PC-9 (cell line): ENCODE measurements around the gene ABL2. TPM values are rescaled to one million over a fixed set of nuclear protein-coding genes. Genes with fewer than 3 reads are reported as not detected.

Experiments used
- BruUV-seq: library from RNA; stranded (reverse); fragments of 400-500 nt; replicated peaks from 2 replicates; lab custom pipeline; 2021; lab: Mats Ljungman, UMichigan
- CTCF ChIA-PET: fragments of 300-600 bp; sonication (Branson Sonifier 250); formaldehyde crosslinking; loops from one replicate; lab custom pipeline; 2022; ENCODE audit warnings: antibody characterized with exemption; lab: Charles Lee
- POLR2A ChIA-PET: fragments of 300-600 bp; sonication (Branson Sonifier 250); formaldehyde crosslinking; loops from one replicate; lab custom pipeline; 2022; ENCODE audit warnings: antibody characterized with exemption; ENCODE audit not compliant: unreplicated experiment; lab: Charles Lee
- DNase-seq, 2 experiments: peaks; one replicate each; pipeline versions ENCODE4 v3.0.0 to v3.0.0-alpha.2; 2015 to 2022; ENCODE audit warnings: mixed read lengths in 1 of 2
- H2AFZ ChIP-seq: fragments of 200-600 bp; sonication (generic); 2 replicates; pipeline ENCODE4 v1.8.1; 2017; ENCODE audit warnings: antibody characterized with exemption
- H3F3A ChIP-seq: fragments of 200-600 bp; sonication (generic); 2 replicates; pipeline ENCODE4 v1.8.1; 2017; ENCODE audit warnings: antibody characterized with exemption, mild to moderate bottlenecking, low read depth; ENCODE audit not compliant: insufficient read depth
- H3K27ac ChIP-seq: fragments of 200-600 bp; sonication (generic); 2 replicates; pipeline ENCODE4 v1.6.1; 2016; ENCODE audit warnings: mixed run types
- H3K27me3 ChIP-seq: fragments of 200-600 bp; sonication (generic); 2 replicates; pipeline ENCODE4 v1.6.1; 2016; ENCODE audit warnings: low read depth, mixed run types; ENCODE audit not compliant: insufficient read depth
- H3K36me3 ChIP-seq: fragments of 200-600 bp; sonication (generic); 2 replicates; pipeline ENCODE4 v1.6.1; 2016; ENCODE audit warnings: low read depth, mixed run types
- H3K4me1 ChIP-seq: fragments of 200-600 bp; sonication (generic); replicated peaks from 2 replicates; pipeline ENCODE4 v1.6.1; 2016; ENCODE audit warnings: mixed run types; ENCODE audit not compliant: insufficient read depth
- H3K4me2 ChIP-seq: fragments of 200-600 bp; sonication (generic); 2 replicates; pipeline ENCODE4 v1.6.1; 2017; ENCODE audit warnings: mixed run types
- H3K4me3 ChIP-seq: fragments of 200-600 bp; sonication (generic); 2 replicates; pipeline ENCODE4 v1.6.1; 2016; ENCODE audit warnings: mixed run types
- H3K79me2 ChIP-seq: fragments of 200-600 bp; sonication (generic); 2 replicates; pipeline ENCODE4 v1.6.1; 2017; ENCODE audit warnings: low read depth, mixed run types
- H3K9me2 ChIP-seq: fragments of 200-600 bp; sonication (generic); 2 replicates; pipeline ENCODE4 v1.8.1; 2017; ENCODE audit warnings: mild to moderate bottlenecking; ENCODE audit not compliant: insufficient read depth
- H3K9me3 ChIP-seq: fragments of 200-600 bp; sonication (generic); 2 replicates; pipeline ENCODE4 v1.8.1; 2016; ENCODE audit warnings: low read depth; ENCODE audit not compliant: insufficient read depth
- H4K20me1 ChIP-seq: fragments of 200-600 bp; sonication (generic); 2 replicates; pipeline ENCODE4 v1.8.1; 2017; ENCODE audit not compliant: insufficient read depth
- EZH2 ChIP-seq: fragments of 200-600 bp; sonication (generic); IDR thresholded peaks from 2 replicates; pipeline ENCODE4 v1.8.0; 2017; ENCODE audit warnings: antibody characterized with exemption, low read depth
- intact Hi-C: fragments of 100-400 bp; cut with micrococcal nuclease; formaldehyde crosslinking; loops from one replicate; pipeline ENCODE4 v1.10.0; 2022; ENCODE audit not compliant: unreplicated experiment
- total RNA-seq: library from RNA; stranded (reverse); gene quantifications from 2 replicates; pipeline ENCODE4 v1.2.3, GENCODE V29; 2021
- TF ChIP-seq, protein P1 (sequence below): fragments of 200-600 bp; sonication (generic); conservative IDR thresholded peaks from 2 replicates; pipeline ENCODE4 v1.6.1; 2017; ENCODE audit warnings: mixed run types, antibody characterized with exemption, mild to moderate bottlenecking, moderate library complexity

Gene ABL2
- total RNA-seq, 1 experiment from 2014 or later: 27.4 TPM

DNA sequence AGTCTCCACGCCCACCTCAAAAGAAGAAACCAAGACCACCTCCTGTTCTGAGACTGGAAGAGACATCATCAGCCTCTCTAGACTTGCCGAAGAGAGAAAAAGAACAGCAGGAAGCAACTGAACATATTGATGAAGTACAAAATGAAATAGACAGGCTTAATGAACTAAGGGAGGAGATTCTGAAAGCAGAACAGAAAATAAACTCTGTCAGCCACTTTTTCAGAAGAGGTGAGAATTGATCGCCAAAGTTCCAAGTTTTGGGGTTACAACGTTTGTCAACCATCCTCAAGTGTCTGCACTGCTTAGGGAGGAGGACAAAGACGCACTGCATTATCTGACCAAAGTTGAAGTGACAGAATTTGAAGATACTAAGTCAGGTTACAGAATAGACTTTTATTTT lies 45.6 kb downstream of the ABL2 start:
- intact Hi-C loops: no loop called here

DNA sequence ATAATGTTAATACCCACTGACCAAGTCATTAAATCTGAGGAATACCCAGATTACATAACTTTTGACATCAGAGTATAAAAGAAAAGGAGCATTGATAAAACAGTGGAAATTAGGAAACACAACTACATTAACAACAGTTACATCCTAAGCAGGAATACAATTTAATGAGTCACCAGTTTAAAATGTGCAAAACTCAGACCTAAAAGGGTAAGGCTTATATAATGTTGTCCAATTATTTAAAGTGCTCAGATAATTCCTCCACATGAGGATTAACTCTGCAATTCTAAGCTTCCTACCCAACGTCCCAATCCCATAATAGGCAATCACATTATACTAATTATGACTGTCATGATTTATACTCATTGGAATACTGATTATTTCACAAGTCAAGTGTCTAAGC lies 50.5 kb downstream of the ABL2 start:
- Histone ChIP-seq H3K27me3 (no peaks in the 10 kb centered on the region), H4K20me1 (no peaks in the 10 kb centered on the region), H3K4me3 (no peak overlapping the region), H3K4me2 (0 out of 2 replicates have a peak overlapping the region, but pooled peaks have one; percentile 17), H3K27ac (peak overlapping the region; percentile 16; the same call in 1 of the 2 replicates), H3F3A (peaks cover 11% of the 10 kb centered on the region), H3K36me3 (no peaks in the 10 kb centered on the region), H2AFZ (no peak overlapping the region), H3K4me1 (peaks cover 17% of the 10 kb centered on the region; the same call in 1 of the 2 replicates), H3K79me2 (peaks cover 71% of the 10 kb centered on the region), H3K9me2 (no peaks in the 10 kb centered on the region), H3K9me3 (no peaks in the 10 kb centered on the region)
- intact Hi-C loops: loop anchor here (5.0 kb wide), 1 partner anchor 52 kb away; no protein-coding TSS in a partner anchor
- TF ChIP-seq, protein P1, sequence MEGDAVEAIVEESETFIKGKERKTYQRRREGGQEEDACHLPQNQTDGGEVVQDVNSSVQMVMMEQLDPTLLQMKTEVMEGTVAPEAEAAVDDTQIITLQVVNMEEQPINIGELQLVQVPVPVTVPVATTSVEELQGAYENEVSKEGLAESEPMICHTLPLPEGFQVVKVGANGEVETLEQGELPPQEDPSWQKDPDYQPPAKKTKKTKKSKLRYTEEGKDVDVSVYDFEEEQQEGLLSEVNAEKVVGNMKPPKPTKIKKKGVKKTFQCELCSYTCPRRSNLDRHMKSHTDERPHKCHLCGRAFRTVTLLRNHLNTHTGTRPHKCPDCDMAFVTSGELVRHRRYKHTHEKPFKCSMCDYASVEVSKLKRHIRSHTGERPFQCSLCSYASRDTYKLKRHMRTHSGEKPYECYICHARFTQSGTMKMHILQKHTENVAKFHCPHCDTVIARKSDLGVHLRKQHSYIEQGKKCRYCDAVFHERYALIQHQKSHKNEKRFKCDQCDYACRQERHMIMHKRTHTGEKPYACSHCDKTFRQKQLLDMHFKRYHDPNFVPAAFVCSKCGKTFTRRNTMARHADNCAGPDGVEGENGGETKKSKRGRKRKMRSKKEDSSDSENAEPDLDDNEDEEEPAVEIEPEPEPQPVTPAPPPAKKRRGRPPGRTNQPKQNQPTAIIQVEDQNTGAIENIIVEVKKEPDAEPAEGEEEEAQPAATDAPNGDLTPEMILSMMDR: no peak
- TF ChIP-seq EZH2: no peak
- ChIA-PET POLR2A (no interaction called here), CTCF (no interaction called here)
- DNase-seq: peak in 1 of 2 experiments; percentile 57
- no TSS peak for BruUV-seq

More for the DNA sequence above, 45.6 kb downstream of the ABL2 start:
- DNase-seq: no peak
- no peaks in the 10 kb centered on the region for H3K27me3 ChIP-seq
- TF ChIP-seq, protein P1: no peak
- no peak for TF ChIP-seq EZH2
- BruUV-seq: no TSS peak
- H2AFZ ChIP-seq: no peak overlapping the region
- no peaks in the 10 kb centered on the region for H3K36me3 ChIP-seq
- no peak overlapping the region for H3K4me2 ChIP-seq
- ChIA-PET CTCF (no interaction called here), POLR2A (no interaction called here)
- no peaks in the 10 kb centered on the region for H3K9me3 ChIP-seq
- H3K79me2 ChIP-seq: peaks cover 64% of the 10 kb centered on the region
- H3K4me3 ChIP-seq: no peak overlapping the region
- H3K27ac ChIP-seq: no peak overlapping the region
- peaks cover 6% of the 10 kb centered on the region; the same call in 1 of the 2 replicates for H3F3A ChIP-seq
- no peaks in the 10 kb centered on the region for H3K9me2 ChIP-seq
- no peaks in the 10 kb centered on the region for H4K20me1 ChIP-seq
- H3K4me1 ChIP-seq: peaks cover 8% of the 10 kb centered on the region; the same call in 1 of the 2 replicates

DNA sequence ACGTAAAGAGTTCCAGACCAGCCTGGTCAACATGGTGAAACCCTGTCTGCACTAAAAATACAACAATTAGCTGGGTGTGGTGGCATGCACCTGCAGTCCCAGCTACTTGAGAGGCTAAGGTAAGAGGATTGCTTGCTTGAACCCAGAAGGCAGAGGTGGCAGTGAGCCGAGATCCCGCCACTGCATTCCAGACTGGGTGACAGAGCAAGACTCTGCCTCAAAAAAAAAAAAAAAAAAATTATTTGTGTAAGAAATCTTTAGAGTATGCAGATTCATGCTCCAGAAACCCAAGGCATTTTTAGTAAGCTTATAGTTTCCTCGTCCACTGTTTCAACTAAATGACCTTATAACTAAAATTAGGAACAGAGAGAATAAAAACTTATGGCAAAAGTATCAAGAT lies 51.3 kb downstream of the ABL2 start:
- H3K79me2 ChIP-seq: peaks cover 68% of the 10 kb centered on the region
- DNase-seq: no peak
- H2AFZ ChIP-seq: no peak overlapping the region
- H3K4me1 ChIP-seq: peaks cover 17% of the 10 kb centered on the region; the same call in 1 of the 2 replicates
- ChIA-PET POLR2A (interaction anchor here (0.6 kb wide), 1 partner anchor 116 kb away, joined by 14 read pairs; no protein-coding TSS in a partner anchor), CTCF (no interaction called here)
- no peaks in the 10 kb centered on the region for H3K9me3 ChIP-seq
- no peak overlapping the region for H3K4me3 ChIP-seq
- no peak overlapping the region for H3K27ac ChIP-seq
- intact Hi-C loops: loop anchor here (5.0 kb wide), 1 partner anchor 51 kb away; no protein-coding TSS in a partner anchor
- no peak overlapping the region for H3K4me2 ChIP-seq
- BruUV-seq: no TSS peak
- no peaks in the 10 kb centered on the region for H3K9me2 ChIP-seq
- TF ChIP-seq, protein P1: no peak
- TF ChIP-seq EZH2: no peak
- no peaks in the 10 kb centered on the region for H3K36me3 ChIP-seq
- H4K20me1 ChIP-seq: no peaks in the 10 kb centered on the region
- H3K27me3 ChIP-seq: no peaks in the 10 kb centered on the region
- peaks cover 11% of the 10 kb centered on the region for H3F3A ChIP-seq
